HG02763 (cell line): ENCODE results near the gene ASCL2.

Experiments
- ATAC-seq: cut with Tn5 transposase; IDR thresholded peaks from one replicate; pipeline ENCODE4 v1.9.1; 2021; ENCODE audit warnings: mild to moderate bottlenecking, moderate library complexity; ENCODE audit not compliant: unreplicated experiment

Gene ASCL2, protein sequence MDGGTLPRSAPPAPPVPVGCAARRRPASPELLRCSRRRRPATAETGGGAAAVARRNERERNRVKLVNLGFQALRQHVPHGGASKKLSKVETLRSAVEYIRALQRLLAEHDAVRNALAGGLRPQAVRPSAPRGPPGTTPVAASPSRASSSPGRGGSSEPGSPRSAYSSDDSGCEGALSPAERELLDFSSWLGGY

DNA sequence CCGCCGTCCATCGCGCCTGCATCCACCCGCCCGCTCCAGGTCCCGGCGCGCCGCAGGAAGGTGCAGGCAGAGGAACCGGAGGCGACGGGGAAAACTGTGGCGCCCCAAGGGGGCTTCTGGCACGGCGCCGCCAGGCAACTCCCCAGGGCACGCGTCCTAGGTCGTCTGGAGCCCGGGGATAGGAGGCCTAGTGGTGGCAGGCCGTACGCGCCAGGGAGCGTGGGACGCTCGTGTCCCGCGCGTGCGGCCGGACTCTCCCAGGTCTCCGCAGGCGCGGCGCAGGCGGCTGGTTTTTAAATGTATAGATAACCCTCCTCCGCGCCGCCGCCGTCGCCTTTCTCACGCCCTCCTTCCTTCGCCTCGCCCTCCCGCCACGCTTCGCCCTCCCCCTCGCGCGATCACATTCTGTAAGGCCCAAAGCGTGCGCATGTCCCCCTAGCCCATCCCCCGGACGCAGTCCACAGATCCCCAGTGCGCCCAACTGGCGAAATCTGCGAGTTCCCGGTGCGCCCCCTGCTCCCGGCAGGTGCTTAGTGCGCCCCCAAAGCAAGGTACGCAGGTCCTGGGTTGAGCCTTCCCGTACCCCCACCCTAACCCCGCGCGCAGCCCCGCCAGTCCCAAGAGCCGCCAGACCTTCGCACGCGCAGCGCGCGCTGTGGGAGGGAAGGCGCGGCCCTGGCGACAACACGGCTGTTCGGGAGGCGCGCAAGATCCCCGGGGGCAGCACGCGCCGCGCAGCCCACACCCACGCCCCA lies at the start of gene ASCL2:
ASCL2 (minus strand) TSS at position 267 of the 755 bp plus-strand sequence; CDS start at position 11, 256 bp downstream.
- ATAC-seq: no peak

DNA sequence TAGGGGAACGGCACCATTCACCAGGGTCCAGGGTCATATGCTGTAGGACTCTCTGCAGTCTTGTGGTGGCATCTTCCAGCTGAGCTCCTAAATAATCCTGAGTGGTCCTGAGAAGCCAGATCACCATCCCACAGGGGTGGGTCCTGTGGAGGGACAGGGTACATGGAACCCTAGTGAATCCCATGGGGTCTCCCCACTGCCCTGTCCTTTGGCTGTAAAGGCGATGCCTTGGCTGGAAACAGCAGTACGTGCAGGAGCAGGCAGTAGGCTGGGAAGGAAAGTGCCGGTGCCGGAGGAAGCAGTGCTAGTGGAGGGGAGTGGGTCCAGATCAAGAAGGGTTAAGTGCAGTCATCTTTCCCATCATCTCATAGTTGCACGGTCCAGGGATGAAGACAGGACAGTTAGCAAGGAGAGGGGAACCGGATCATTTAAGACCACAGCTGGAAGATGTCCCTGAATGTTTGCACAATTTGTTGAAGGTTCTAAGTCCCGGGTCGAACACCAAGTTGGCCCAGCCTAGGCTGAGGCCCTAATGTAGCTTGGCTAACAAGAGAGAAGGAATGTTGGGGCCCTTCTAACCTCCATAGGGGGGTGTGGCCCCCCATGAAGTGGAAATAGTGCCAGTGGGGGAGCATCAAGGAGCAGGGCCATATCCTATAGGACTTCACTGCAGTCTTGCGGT lies 49.5 kb upstream of the ASCL2 start:
- no peak for ATAC-seq

DNA sequence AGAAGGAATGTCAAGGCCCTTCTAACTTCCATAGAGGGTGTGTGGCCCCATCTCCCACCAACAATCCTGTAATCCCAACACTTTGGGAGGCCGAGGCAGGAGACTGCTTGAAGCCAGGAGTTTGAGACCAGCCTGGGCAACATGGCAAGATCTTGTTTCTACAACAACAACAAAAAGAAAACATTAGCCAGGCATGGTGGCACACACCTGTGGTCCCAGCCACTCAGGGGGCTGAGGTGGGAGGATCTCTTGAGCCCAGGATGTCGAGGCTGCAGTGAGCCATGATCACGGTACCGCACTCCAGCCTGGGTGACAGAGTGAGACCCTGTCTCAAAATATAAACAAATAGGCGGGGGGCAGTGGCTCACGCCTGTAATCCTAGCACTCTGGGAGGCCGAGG lies 48.3 kb upstream of the ASCL2 start:
- no peak for ATAC-seq

DNA sequence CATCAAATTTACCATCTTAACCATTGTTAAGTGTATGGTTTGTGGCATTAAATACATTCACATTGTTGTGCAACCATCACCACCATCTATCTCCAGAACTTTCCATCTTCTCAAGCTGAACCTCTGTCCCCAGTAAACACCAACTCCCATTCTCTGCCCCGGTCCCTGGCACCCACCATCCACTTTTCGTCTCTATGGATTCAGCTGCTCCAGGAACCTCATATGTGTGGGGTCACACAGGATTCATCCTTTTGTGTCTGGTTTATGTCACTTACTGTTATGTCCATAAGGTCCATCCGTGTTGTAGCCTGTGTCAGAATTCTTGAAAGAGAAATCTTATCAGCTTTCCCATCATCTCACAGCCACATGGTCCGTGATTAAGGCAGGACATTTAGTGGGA lies 47.7 kb upstream of the ASCL2 start:
- ATAC-seq: no peak

GRCh38 chr11:2317354-2318050 lies 47.1 kb upstream of the ASCL2 start:
- ATAC-seq: no peak

DNA sequence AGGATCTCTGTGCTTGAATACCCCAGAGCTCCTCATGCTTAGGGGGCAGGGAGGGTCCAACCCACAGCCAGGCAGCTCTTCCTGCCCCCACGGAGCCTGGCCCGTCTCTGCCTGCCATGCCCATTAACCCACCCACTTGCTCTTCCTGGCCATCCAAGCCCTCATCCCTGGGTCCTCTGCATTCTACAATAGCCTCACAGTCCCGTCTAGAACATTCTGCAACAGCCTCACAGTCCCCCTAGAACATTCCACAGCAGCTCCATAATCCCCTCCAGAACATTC lies 46.5 kb upstream of the ASCL2 start:
- ATAC-seq: no peak

GRCh38 chr11:2316169-2316962 lies 46.0 kb upstream of the ASCL2 start:
- no peak for ATAC-seq

GRCh38 chr11:2315395-2316168 lies 45.2 kb upstream of the ASCL2 start:
- no peak for ATAC-seq

GRCh38 chr11:2314525-2315394 lies 44.4 kb upstream of the ASCL2 start:
- no peak for ATAC-seq

- ATAC-seq: no peak
Observed at GRCh38 chr11:2314136-2314524, 43.7 kb upstream of the ASCL2 start.

DNA sequence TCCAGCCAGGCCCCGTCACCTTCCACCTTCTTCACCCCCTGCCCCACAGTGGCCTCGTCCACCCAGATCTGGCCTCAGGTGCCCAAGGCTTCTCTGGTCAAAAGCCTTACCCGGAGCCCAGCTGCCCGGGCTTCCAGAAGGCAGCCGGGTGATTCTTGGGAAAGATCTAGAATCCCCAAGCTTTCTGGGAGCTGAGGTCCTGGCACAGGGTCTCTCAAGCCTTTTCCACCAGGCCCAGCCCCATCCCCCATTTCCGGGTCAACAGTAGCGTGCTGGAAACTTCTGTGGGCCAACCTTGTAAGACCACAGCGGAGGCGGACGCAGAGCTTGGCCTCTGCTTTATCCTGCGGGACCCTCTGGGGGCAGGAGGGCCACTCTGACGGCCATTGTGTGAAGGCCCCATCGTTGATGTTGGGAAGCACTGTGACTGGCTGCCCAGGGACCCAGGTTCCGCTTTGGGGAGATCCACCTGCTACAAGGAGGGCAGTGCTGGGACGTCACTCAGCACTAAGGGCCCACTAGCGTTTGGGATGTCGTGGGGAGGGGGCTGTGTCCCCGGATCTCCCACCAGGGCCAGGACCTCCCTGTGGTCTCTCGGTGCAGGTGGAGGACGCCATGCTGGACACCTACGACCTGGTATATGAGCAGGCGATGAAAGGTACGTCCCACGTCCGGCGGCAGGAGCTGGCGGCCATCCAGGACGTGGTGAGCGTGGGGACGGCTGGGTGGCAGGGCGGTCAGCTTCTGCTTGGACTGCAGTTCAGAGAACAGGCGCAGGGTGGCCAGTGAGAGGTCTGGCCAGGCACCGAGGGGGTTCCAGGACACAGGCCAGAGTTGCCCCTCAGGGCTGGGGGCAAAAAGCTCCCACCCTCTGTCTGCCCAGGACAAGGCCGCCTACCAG lies 42.9 kb upstream of the ASCL2 start:
- ATAC-seq: no peak

- ATAC-seq: no peak
Observed at GRCh38 chr11:2312232-2313042, 42.0 kb upstream of the ASCL2 start.

DNA sequence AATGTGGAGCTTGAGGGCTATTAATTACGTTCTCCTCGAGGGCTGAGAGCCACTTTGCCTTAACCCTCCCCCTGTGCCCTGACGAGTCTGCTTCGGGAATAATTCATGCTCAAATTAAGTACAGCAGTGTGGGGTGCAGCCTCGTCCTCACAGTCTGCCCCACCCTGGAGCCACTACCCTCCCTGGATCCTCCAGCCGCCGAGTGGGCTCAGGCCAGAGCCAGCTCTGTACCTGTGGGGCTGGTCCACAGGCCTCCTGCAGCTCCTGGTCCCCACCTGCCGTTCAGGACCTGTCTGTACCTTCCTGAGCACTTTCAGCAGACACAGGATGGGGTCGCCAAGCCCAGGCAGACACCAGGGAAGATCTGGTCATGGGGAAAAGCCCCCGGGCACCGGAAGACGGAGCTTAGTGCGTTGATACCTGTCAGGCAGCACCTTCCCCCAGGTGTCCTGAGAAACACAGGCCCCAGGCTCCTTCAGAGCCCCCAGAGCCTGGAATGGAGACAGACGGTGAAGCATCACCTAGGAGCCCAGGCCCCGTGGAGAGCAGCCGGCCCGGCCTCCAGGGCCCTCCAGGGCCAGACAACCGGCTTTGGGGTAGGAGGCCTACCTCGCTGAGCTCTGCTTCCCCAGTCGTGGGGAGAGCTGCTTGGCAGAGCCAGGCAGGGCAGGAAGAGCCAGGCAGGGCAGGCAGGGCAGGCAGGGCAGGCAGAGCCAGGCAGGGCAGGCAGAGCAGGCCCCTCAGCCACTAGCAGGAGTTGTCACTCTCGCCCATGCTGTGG lies 41.2 kb upstream of the ASCL2 start:
- no peak for ATAC-seq

DNA sequence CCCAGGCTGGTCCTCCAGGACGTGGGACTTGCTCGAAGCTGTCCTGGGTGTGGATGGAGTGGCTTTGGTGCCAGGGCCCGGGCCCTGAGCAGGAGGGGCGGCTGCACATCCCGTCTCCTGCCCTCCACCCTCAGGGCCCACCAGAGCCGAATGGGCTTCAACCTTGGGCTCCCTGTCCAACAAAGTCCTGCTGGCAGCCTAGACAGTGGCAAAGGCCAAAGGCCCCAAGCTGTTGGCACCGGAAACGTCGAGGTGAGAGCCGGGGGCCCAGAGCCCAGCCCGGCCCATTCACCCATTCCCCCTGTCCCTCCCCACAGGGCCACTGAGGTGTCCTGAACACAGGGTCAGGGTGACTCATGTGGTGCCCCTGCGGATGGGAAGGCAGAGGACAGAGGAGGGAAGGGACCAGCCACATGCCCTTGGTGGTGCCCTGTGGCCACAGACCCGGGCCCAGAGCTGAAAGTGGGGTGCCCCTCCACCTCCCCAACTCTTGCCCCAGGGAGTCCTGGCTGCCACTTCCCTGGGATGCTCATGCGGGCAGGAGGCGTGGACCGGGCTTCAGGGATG lies 40.5 kb upstream of the ASCL2 start:
- no peak for ATAC-seq

DNA sequence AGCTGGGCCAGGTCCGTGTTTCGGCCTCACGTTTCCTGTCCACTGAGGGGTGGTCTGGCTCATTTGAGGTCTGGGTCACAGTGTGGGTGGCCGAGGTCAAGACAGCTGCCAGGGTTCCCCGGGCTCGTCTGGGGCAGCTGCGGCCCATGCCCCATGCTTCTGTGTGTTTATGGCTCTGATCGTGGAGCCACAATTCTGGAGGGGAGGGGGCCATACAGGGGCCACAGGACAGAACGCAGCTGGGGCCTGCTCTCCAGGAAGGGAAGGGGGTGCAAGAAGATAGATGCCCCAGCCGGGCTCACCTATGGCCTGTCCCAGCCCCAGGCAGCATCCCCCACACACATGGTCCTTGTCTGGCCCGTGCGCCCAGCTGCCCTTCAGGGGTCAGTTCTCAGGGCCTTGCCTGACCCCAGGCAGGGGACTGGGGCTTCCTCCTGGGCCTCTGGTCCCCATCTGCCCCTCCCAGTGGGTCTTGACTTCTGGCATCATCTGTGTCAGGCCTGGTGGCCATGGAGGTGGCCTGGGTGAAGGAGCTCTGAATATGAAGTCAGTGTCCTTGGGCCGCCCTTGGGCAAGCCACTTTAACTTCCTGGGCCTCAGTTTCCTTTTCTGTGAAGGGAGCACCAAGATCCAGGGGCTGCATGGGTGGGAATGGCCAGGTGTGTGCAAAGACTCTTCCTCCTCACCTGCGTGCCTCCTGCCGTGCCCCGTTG lies 39.8 kb upstream of the ASCL2 start:
- no peak for ATAC-seq
